Measurements from ENCODE around the gene POU2F3.

DNA sequence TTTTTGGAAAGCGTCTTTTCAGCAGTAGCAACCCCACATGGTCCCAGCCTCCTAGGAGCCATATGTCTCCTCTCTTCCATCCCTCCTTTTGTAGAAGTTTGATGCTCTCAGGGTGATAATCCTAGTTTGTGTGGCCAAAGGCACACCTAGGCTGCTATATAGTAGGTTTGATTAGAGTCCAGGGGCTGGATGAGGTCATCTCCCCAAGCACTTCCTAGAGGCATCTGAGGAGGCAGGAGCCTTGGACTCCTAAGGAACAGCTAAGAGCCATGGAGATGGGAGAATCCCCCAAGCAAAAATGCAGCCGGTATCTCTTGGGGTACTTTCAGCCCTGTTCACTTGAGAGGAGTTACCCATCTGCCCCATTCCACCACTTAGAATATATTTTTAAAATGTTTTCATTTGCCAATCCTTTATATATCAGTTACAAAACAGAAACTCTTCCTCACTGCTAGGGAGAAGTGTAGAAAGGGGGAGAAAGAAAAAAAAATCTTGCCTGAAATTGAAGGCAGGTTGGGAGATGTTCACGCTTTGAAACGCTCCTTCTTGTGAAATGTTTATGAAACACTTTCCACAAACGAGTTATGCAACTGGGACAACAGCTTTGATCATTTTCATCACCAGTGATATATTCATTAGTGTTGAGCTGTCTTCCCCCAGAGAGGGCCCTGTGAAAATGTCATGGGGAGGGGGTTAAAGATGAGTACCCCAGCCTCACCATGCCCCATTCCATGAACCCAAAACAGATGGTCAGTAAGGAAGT, 53.3 kb downstream of the POU2F3 start:
- TF ChIP-seq POLR2A (IDR thresholded peaks at IDR 0.05) = no peak
- TF ChIP-seq, protein P1, sequence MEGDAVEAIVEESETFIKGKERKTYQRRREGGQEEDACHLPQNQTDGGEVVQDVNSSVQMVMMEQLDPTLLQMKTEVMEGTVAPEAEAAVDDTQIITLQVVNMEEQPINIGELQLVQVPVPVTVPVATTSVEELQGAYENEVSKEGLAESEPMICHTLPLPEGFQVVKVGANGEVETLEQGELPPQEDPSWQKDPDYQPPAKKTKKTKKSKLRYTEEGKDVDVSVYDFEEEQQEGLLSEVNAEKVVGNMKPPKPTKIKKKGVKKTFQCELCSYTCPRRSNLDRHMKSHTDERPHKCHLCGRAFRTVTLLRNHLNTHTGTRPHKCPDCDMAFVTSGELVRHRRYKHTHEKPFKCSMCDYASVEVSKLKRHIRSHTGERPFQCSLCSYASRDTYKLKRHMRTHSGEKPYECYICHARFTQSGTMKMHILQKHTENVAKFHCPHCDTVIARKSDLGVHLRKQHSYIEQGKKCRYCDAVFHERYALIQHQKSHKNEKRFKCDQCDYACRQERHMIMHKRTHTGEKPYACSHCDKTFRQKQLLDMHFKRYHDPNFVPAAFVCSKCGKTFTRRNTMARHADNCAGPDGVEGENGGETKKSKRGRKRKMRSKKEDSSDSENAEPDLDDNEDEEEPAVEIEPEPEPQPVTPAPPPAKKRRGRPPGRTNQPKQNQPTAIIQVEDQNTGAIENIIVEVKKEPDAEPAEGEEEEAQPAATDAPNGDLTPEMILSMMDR (IDR thresholded peaks at IDR 0.05) = no peak

Measured in body of pancreas (tissue), 4 donors.